ENCODE data around the gene PEPD. TPM values are rescaled to one million over a fixed set of nuclear protein-coding genes. Genes with fewer than 3 reads are reported as not detected.

PEPD gene
- polyA plus RNA-seq, 1 donor from 2014 or later, result 43.9 TPM

DNA sequence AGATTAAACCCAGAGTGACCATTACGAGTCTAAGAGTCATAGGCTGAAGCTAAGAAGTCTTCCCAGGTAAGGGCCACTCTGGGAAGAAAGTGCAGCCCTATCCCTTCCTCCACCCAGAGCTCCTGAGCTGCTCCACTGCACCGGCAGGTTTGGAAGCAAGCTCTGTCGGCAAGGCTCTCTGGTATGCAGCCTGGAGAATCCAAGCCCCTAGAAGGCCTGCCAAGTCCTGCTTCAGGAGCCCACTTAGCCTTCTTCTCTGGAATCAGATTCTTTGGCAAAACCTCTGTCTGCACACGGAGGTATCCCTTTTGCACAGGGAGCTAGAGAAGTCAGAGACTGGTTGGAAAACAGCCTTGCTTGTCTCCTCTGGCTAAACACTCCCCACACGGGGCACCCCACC is 89.6 kb downstream of the PEPD start:
- no peaks in the 10 kb centered on the region for H3F3A ChIP-seq (ENCODE audit: insufficient read depth, low read length, poor library complexity, severe bottlenecking)
- H3K79me2 ChIP-seq (replicated peaks; ENCODE audit: insufficient read depth, low read length), result no peaks in the 10 kb centered on the region
- H3K9me3 ChIP-seq (ENCODE audit: low read length), result no peaks in the 10 kb centered on the region
- H3K4me3 ChIP-seq (ENCODE audit: low read length), result peak overlapping the region; percentile 40
- peak overlapping the region; percentile 19 for H2AFZ ChIP-seq (ENCODE audit: low read depth, low read length)
- peak overlapping the region; percentile 48 for H3K4me2 ChIP-seq (ENCODE audit: low read length)
- no peaks in the 10 kb centered on the region for H3K9me2 ChIP-seq (ENCODE audit: insufficient read depth, low read length)
- H3K27me3 ChIP-seq (ENCODE audit: insufficient read depth, low read depth, low read length), result no peaks in the 10 kb centered on the region
- no peaks in the 10 kb centered on the region for H4K20me1 ChIP-seq (ENCODE audit: insufficient read depth)
- no peaks in the 10 kb centered on the region for H3K36me3 ChIP-seq (ENCODE audit: insufficient read depth, low read length)
- no peak for TF ChIP-seq EZH2 (IDR thresholded peaks at IDR 0.05; ENCODE audit: borderline replicate concordance, insufficient read depth, low read length, poor library complexity, severe bottlenecking)
- TF ChIP-seq POLR2AphosphoS5 (IDR thresholded peaks at IDR 0.05), result no peak
- TF ChIP-seq, protein P1, sequence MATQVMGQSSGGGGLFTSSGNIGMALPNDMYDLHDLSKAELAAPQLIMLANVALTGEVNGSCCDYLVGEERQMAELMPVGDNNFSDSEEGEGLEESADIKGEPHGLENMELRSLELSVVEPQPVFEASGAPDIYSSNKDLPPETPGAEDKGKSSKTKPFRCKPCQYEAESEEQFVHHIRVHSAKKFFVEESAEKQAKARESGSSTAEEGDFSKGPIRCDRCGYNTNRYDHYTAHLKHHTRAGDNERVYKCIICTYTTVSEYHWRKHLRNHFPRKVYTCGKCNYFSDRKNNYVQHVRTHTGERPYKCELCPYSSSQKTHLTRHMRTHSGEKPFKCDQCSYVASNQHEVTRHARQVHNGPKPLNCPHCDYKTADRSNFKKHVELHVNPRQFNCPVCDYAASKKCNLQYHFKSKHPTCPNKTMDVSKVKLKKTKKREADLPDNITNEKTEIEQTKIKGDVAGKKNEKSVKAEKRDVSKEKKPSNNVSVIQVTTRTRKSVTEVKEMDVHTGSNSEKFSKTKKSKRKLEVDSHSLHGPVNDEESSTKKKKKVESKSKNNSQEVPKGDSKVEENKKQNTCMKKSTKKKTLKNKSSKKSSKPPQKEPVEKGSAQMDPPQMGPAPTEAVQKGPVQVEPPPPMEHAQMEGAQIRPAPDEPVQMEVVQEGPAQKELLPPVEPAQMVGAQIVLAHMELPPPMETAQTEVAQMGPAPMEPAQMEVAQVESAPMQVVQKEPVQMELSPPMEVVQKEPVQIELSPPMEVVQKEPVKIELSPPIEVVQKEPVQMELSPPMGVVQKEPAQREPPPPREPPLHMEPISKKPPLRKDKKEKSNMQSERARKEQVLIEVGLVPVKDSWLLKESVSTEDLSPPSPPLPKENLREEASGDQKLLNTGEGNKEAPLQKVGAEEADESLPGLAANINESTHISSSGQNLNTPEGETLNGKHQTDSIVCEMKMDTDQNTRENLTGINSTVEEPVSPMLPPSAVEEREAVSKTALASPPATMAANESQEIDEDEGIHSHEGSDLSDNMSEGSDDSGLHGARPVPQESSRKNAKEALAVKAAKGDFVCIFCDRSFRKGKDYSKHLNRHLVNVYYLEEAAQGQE (IDR thresholded peaks at IDR 0.05; ENCODE audit: borderline replicate concordance), result no peak
- no peak for TF ChIP-seq EP300 (conservative IDR thresholded peaks at IDR 0.05; ENCODE audit: poor library complexity, severe bottlenecking)
- no peak for TF ChIP-seq SMC3 (conservative IDR thresholded peaks at IDR 0.05; ENCODE audit: poor library complexity)
- TF ChIP-seq, protein P2, sequence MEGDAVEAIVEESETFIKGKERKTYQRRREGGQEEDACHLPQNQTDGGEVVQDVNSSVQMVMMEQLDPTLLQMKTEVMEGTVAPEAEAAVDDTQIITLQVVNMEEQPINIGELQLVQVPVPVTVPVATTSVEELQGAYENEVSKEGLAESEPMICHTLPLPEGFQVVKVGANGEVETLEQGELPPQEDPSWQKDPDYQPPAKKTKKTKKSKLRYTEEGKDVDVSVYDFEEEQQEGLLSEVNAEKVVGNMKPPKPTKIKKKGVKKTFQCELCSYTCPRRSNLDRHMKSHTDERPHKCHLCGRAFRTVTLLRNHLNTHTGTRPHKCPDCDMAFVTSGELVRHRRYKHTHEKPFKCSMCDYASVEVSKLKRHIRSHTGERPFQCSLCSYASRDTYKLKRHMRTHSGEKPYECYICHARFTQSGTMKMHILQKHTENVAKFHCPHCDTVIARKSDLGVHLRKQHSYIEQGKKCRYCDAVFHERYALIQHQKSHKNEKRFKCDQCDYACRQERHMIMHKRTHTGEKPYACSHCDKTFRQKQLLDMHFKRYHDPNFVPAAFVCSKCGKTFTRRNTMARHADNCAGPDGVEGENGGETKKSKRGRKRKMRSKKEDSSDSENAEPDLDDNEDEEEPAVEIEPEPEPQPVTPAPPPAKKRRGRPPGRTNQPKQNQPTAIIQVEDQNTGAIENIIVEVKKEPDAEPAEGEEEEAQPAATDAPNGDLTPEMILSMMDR (IDR thresholded peaks at IDR 0.05; ENCODE audit: poor library complexity, severe bottlenecking), result no peak
- no peak for TF ChIP-seq TAF1 (IDR thresholded peaks at IDR 0.05; ENCODE audit: low read depth)
- no peak for TF ChIP-seq MXI1 (conservative IDR thresholded peaks at IDR 0.05; ENCODE audit: poor library complexity, severe bottlenecking)
- no peak for TF ChIP-seq RAD21 (conservative IDR thresholded peaks at IDR 0.05)
- peak overlapping the region; percentile 61 for H3K27ac ChIP-seq (ENCODE audit: low read length)
- H3K9ac ChIP-seq (ENCODE audit: low read length), result peak overlapping the region; percentile 53

DNA sequence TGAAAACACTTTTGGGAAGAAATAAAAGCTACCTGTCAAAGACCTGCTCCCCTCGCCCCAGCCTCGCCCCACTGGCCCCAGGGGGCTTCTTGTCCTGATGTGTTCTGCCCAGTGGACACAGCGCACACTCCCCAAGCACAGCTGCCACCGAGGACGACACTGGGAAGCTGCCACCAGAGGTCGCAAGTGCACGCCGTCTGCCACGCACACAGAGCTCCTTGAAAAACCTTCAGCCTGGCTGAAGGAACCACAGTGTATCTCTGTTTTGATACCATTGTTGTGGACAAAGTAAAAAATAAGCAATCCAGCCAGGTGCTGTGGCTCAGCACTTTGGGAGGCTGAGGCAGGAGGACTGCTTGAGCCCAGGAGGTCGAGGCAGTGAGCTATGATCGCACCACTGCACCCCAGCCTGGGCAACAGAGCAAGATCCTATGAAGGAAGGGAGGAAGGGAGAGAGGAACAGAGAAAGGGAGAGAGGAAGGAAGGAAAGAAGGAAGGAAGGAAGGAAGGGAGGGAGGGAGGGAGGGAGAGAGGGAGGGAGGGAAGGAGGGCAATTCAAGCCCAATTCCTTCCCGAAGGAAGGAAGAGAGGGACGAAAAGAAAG is 90.8 kb downstream of the PEPD start:
- H3K9me2 ChIP-seq (ENCODE audit: insufficient read depth, low read length), result no peaks in the 10 kb centered on the region
- no peak overlapping the region for H3K27ac ChIP-seq (ENCODE audit: low read length)
- H3K27me3 ChIP-seq (ENCODE audit: insufficient read depth, low read depth, low read length), result no peaks in the 10 kb centered on the region
- no peak overlapping the region for H3K4me3 ChIP-seq (ENCODE audit: low read length)
- no peaks in the 10 kb centered on the region for H3K9me3 ChIP-seq (ENCODE audit: low read length)
- no peaks in the 10 kb centered on the region for H3K79me2 ChIP-seq (replicated peaks; ENCODE audit: insufficient read depth, low read length)
- no peak overlapping the region for H3K9ac ChIP-seq (ENCODE audit: low read length)
- no peaks in the 10 kb centered on the region for H3F3A ChIP-seq (ENCODE audit: insufficient read depth, low read length, poor library complexity, severe bottlenecking)
- H2AFZ ChIP-seq (ENCODE audit: low read depth, low read length), result no peak overlapping the region
- H3K4me2 ChIP-seq (ENCODE audit: low read length), result no peak overlapping the region
- H4K20me1 ChIP-seq (ENCODE audit: insufficient read depth), result no peaks in the 10 kb centered on the region
- no peaks in the 10 kb centered on the region for H3K36me3 ChIP-seq (ENCODE audit: insufficient read depth, low read length)
- TF ChIP-seq POLR2AphosphoS5 (IDR thresholded peaks at IDR 0.05) (no peak), SMC3 (conservative IDR thresholded peaks at IDR 0.05; ENCODE audit: poor library complexity) (peak; percentile 99), EP300 (conservative IDR thresholded peaks at IDR 0.05; ENCODE audit: poor library complexity, severe bottlenecking) (no peak), MXI1 (conservative IDR thresholded peaks at IDR 0.05; ENCODE audit: poor library complexity, severe bottlenecking) (no peak), EZH2 (IDR thresholded peaks at IDR 0.05; ENCODE audit: borderline replicate concordance, insufficient read depth, low read length, poor library complexity, severe bottlenecking) (no peak), RAD21 (conservative IDR thresholded peaks at IDR 0.05) (peak; percentile 96), TAF1 (IDR thresholded peaks at IDR 0.05; ENCODE audit: low read depth) (no peak)
- TF ChIP-seq, protein P2 (IDR thresholded peaks at IDR 0.05; ENCODE audit: poor library complexity, severe bottlenecking), result peak; percentile 91
- TF ChIP-seq, protein P1 (IDR thresholded peaks at IDR 0.05; ENCODE audit: borderline replicate concordance), result no peak
